Measurements from ENCODE around the gene NOTO.

The NOTO gene

GRCh38 chr2:73232403-73233153 is 30.2 kb downstream of the NOTO start:
- Histone ChIP-seq H3K79me2 (ENCODE audit: control insufficient read depth, insufficient read depth, low read length, poor library complexity) (peaks cover 22% of the 10 kb centered on the region), H3K9ac (ENCODE audit: low read length) (peak overlapping the region; percentile 70), H3K14ac (ENCODE audit: low read length) (peak overlapping the region; percentile 13), H3K79me1 (ENCODE audit: low read length) (peaks cover 13% of the 10 kb centered on the region), H3K4me1 (ENCODE audit: control insufficient read depth in 1 of 2, insufficient read depth in 2 of 2, low read length in 2 of 2) (peaks cover 11 to 12% of the 10 kb centered on the region in 2 experiments), H2AFZ (ENCODE audit: insufficient read depth, low read length, poor library complexity) (peak overlapping the region; percentile 75), H4K8ac (ENCODE audit: low read depth, low read length) (peak overlapping the region; percentile 41), H3K23ac (ENCODE audit: low read length) (no peak overlapping the region), H3K4ac (ENCODE audit: low read depth, low read length) (no peak overlapping the region), H3K4me2 (ENCODE audit: low read length) (peak overlapping the region; percentile 77), H3K9me3 (ENCODE audit: insufficient read depth, low read depth, low read length) (no peaks in the 10 kb centered on the region), H4K91ac (ENCODE audit: low read depth, low read length) (no peak overlapping the region), H3K36me3 (ENCODE audit: control insufficient read depth in 1 of 2, insufficient read depth in 2 of 2, low read length in 2 of 2) (peaks cover 2 to 15% of the 10 kb centered on the region in 2 experiments), H2BK120ac (ENCODE audit: insufficient read depth, low read length, poor library complexity) (no peak overlapping the region), H4K12ac (ENCODE audit: low read depth, low read length) (no peak overlapping the region), H3K18ac (ENCODE audit: low read length) (peak overlapping the region; percentile 56), H2BK5ac (ENCODE audit: low read depth, low read length, poor library complexity) (no peak overlapping the region), H3K27me3 (ENCODE audit: insufficient read depth, low read length) (no peaks in the 10 kb centered on the region), H3K4me3 (ENCODE audit: low read depth, low read length) (peak overlapping the region; percentile 91), H2AK5ac (ENCODE audit: low read length) (no peak overlapping the region), H3K27ac (ENCODE audit: low read depth, low read length) (no peak overlapping the region), H2BK12ac (ENCODE audit: low read length) (no peak overlapping the region)
- peak in 1 of 2 donors; percentile 14 for DNase-seq
- WGBS (ENCODE audit: extremely low coverage, insufficient coverage, insufficient read length) = no CpG with 5 or more reads among the region's 37 CpGs

DNA sequence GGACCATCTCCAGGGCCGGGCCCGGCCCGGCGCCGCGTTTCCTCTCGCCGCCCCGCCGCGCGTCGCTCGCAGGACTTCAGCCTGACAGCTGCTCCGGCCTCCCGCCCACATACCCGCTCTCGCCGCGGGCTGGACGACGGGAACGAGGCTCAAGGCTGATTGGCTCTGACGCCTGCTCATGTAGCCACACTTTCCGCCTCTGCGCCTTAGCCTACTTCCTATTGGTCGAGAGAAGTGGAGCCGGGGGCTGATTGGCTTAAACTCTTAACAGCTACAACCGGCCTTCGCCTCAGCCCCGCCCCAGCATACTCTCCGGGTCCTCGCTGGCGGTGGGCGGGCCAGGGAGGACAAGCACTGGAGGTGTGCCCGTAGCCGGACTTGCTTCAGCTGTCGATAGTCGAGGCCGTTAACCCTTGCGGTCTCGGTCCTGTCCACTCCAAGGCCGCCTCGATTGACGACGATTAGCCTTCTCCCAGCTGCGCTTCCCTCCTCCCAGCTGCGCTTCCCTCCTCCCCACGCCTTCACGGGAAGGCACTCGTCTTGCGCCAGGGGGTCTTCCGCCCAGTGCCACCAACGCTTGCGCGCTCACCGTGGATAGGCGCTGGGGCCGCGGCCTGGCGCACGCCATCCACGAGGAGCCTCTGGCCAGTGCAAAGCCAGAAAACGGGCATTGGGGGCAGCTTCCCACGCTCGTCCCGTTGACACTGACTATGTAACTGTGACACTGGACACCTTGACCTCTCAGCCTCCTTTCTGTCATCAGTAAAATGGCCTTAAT is 31.0 kb downstream of the NOTO start, which contains the start of gene PRADC1:
Gene PRADC1, minus strand, starts transcription at position 86 of the 778 bp plus-strand sequence. Its CDS starts 79 bp downstream, at position 7.
- Histone ChIP-seq H4K91ac (ENCODE audit: low read depth, low read length) (peak within 1 kb of the TSS; percentile 79), H3K4ac (ENCODE audit: low read depth, low read length) (peak within 1 kb of the TSS; percentile 35)

GRCh38 chr2:73233932-73234832 is 31.8 kb downstream of the NOTO start, which contains the start of gene CCT7:
TSS of gene CCT7 (plus strand) at chr2:73234308. CDS start at chr2:73234379, 71 bp downstream.
- Histone ChIP-seq H3K27ac (ENCODE audit: low read depth, low read length) (peak within 1 kb of the TSS; percentile 74), H2BK5ac (ENCODE audit: low read depth, low read length, poor library complexity) (peak within 1 kb of the TSS; percentile 44), H3K23ac (ENCODE audit: low read length) (no peak within 1 kb of the TSS), H4K91ac (ENCODE audit: low read depth, low read length) (peak within 1 kb of the TSS; percentile 82), H3K14ac (ENCODE audit: low read length) (peak within 1 kb of the TSS; percentile 69), H3K79me1 (ENCODE audit: low read length) (peaks cover 13% of the 10 kb centered on the region), H3K9me3 (ENCODE audit: insufficient read depth, low read depth, low read length) (no peaks in the 10 kb centered on the region), H3K4me2 (ENCODE audit: low read length) (peak within 1 kb of the TSS; percentile 92), H3K27me3 (ENCODE audit: insufficient read depth, low read length) (no peaks in the 10 kb centered on the region), H2BK12ac (ENCODE audit: low read length) (no peak within 1 kb of the TSS), H2AFZ (ENCODE audit: insufficient read depth, low read length, poor library complexity) (peak within 1 kb of the TSS; percentile 94), H4K8ac (ENCODE audit: low read depth, low read length) (peak within 1 kb of the TSS; percentile 92), H3K79me2 (ENCODE audit: control insufficient read depth, insufficient read depth, low read length, poor library complexity) (peaks cover 24% of the 10 kb centered on the region), H3K4me3 (ENCODE audit: low read depth, low read length) (peak within 1 kb of the TSS; percentile 87), H3K4me1 (ENCODE audit: control insufficient read depth in 1 of 2, insufficient read depth in 2 of 2, low read length in 2 of 2) (peaks cover 11 to 12% of the 10 kb centered on the region in 2 experiments), H2BK120ac (ENCODE audit: insufficient read depth, low read length, poor library complexity) (peak within 1 kb of the TSS; percentile 16), H3K4ac (ENCODE audit: low read depth, low read length) (peak within 1 kb of the TSS; percentile 76), H3K36me3 (ENCODE audit: control insufficient read depth in 1 of 2, insufficient read depth in 2 of 2, low read length in 2 of 2) (peaks cover 0 to 10% of the 10 kb centered on the region in 2 experiments), H3K9ac (ENCODE audit: low read length) (peak within 1 kb of the TSS; percentile 93), H3K18ac (ENCODE audit: low read length) (peak within 1 kb of the TSS; percentile 62), H4K12ac (ENCODE audit: low read depth, low read length) (peak within 1 kb of the TSS; percentile 96), H2AK5ac (ENCODE audit: low read length) (peak within 1 kb of the TSS; percentile 20)
- DNase-seq = peak; percentile 81 to 90
- no CpG with 5 or more reads among the region's 69 CpGs for WGBS (ENCODE audit: extremely low coverage, insufficient coverage, insufficient read length)

More for the DNA sequence above, 31.0 kb downstream of the NOTO start, which contains the start of gene PRADC1:
- peak within 1 kb of the TSS; percentile 20 for H2AK5ac ChIP-seq (ENCODE audit: low read length)
- WGBS (ENCODE audit: extremely low coverage, insufficient coverage, insufficient read length) = no CpG with 5 or more reads among the region's 67 CpGs
- H3K4me3 ChIP-seq (ENCODE audit: low read depth, low read length) = peak within 1 kb of the TSS; percentile 91
- H3K9me3 ChIP-seq (ENCODE audit: insufficient read depth, low read depth, low read length) = no peaks in the 10 kb centered on the region
- H3K4me2 ChIP-seq (ENCODE audit: low read length) = peak within 1 kb of the TSS; percentile 92
- H3K27ac ChIP-seq (ENCODE audit: low read depth, low read length) = peak within 1 kb of the TSS; percentile 74
- H4K8ac ChIP-seq (ENCODE audit: low read depth, low read length) = peak within 1 kb of the TSS; percentile 87
- H3K18ac ChIP-seq (ENCODE audit: low read length) = peak within 1 kb of the TSS; percentile 56
- peak within 1 kb of the TSS; percentile 0 for H2BK5ac ChIP-seq (ENCODE audit: low read depth, low read length, poor library complexity)
- H4K12ac ChIP-seq (ENCODE audit: low read depth, low read length) = peak within 1 kb of the TSS; percentile 2
- H3K9ac ChIP-seq (ENCODE audit: low read length) = peak within 1 kb of the TSS; percentile 70
- peak; percentile 100 for DNase-seq
- H3K36me3 ChIP-seq (ENCODE audit: control insufficient read depth in 1 of 2, insufficient read depth in 2 of 2, low read length in 2 of 2) = peaks cover 0 to 10% of the 10 kb centered on the region in 2 experiments
- no peak within 1 kb of the TSS for H2BK12ac ChIP-seq (ENCODE audit: low read length)
- peaks cover 11 to 12% of the 10 kb centered on the region in 2 experiments for H3K4me1 ChIP-seq (ENCODE audit: control insufficient read depth in 1 of 2, insufficient read depth in 2 of 2, low read length in 2 of 2)
- H3K79me2 ChIP-seq (ENCODE audit: control insufficient read depth, insufficient read depth, low read length, poor library complexity) = peaks cover 24% of the 10 kb centered on the region
- no peak within 1 kb of the TSS for H3K23ac ChIP-seq (ENCODE audit: low read length)
- no peaks in the 10 kb centered on the region for H3K27me3 ChIP-seq (ENCODE audit: insufficient read depth, low read length)
- H3K79me1 ChIP-seq (ENCODE audit: low read length) = peaks cover 13% of the 10 kb centered on the region
- H2BK120ac ChIP-seq (ENCODE audit: insufficient read depth, low read length, poor library complexity) = peak within 1 kb of the TSS; percentile 10
- H3K14ac ChIP-seq (ENCODE audit: low read length) = peak within 1 kb of the TSS; percentile 25
- peak within 1 kb of the TSS; percentile 94 for H2AFZ ChIP-seq (ENCODE audit: insufficient read depth, low read length, poor library complexity)

All from trophoblast cell (in vitro differentiated cells and primary cell).